Left lobe of liver (tissue), 2 donors: ENCODE data around the gene ARMC9. TPM values are rescaled to one million over a fixed set of nuclear protein-coding genes. Genes with fewer than 3 reads are reported as not detected.
"Not testable (repeated sequence)": the region's sequence is repeated elsewhere in the genome, so short reads cannot be mapped to it uniquely, and the experiment has no call there.

Source experiments
- ATAC-seq: fragments of 200-7000 bp; cut with Tn5 transposase; one replicate; pipeline ENCODE4 v1.9.1; 2020; ENCODE audit warnings: mild to moderate bottlenecking, moderate library complexity
- DNase-seq: peaks from one replicate; pipeline ENCODE4 v3.0.0-alpha.2; 2020; ENCODE audit warnings: low spot score
- total RNA-seq: library from RNA; stranded (reverse); gene quantifications from one replicate; pipeline ENCODE4 v1.2.1, GENCODE V29; 2021
- donor health status: DM: no; HTN: no; CAD: no; lungs with moderate emphysema.
- donor health status: DM: no; HTN: yes; CAD: no.

The ARMC9 gene
- total RNA-seq, 1 donor from 2014 or later, result 1.9 TPM

- DNase-seq (peak; percentile 64), ATAC-seq (peak; percentile 73)
Measured at GRCh38 chr2:231181860-231182512, 16.4 kb upstream of the ARMC9 start.

GRCh38 chr2:231182513-231182899 lies 15.9 kb upstream of the ARMC9 start:
- DNase-seq (no peak), ATAC-seq (no peak)

- ATAC-seq (no peak), DNase-seq (no peak)
Measured at GRCh38 chr2:231183851-231184250, 14.6 kb upstream of the ARMC9 start.

- ATAC-seq, result no peak
- DNase-seq, result no peak
Measured at GRCh38 chr2:231184319-231184718, 14.1 kb upstream of the ARMC9 start.

GRCh38 chr2:231185050-231185725 lies 13.2 kb upstream of the ARMC9 start:
- no peak for DNase-seq
- peak; percentile 7 for ATAC-seq

GRCh38 chr2:231185886-231186285 lies 12.5 kb upstream of the ARMC9 start:
- no peak for DNase-seq
- no peak for ATAC-seq

- ATAC-seq (no peak), DNase-seq (no peak)
Measured at GRCh38 chr2:231186325-231186724, 12.1 kb upstream of the ARMC9 start.

GRCh38 chr2:231187736-231188505 lies 10.5 kb upstream of the ARMC9 start:
- ATAC-seq (no peak), DNase-seq (no peak)

- no peak for ATAC-seq
- DNase-seq, result no peak
Measured at GRCh38 chr2:231188506-231189170, 9.8 kb upstream of the ARMC9 start.

- no peak for DNase-seq
- ATAC-seq, result no peak
Measured at GRCh38 chr2:231189171-231189530, 9.3 kb upstream of the ARMC9 start.

GRCh38 chr2:231189571-231190495 lies 8.6 kb upstream of the ARMC9 start:
- peak; percentile 55 for DNase-seq
- ATAC-seq, result peak; percentile 76

GRCh38 chr2:231190531-231191197 lies 7.8 kb upstream of the ARMC9 start:
- DNase-seq, result peak; percentile 60
- peak; percentile 74 for ATAC-seq

GRCh38 chr2:231191896-231192872 lies 6.2 kb upstream of the ARMC9 start:
- peak; percentile 58 for DNase-seq

GRCh38 chr2:231193216-231193615 lies 5.2 kb upstream of the ARMC9 start:
- ATAC-seq (no peak), DNase-seq (no peak)

More at GRCh38 chr2:231191896-231192872, 6.2 kb upstream of the ARMC9 start:
- ATAC-seq, result peak; percentile 69

- no peak for DNase-seq
- ATAC-seq, result no peak
Measured at GRCh38 chr2:231196592-231196991, 1.8 kb upstream of the ARMC9 start.

- not testable (repeated sequence) for DNase-seq, ATAC-seq
Measured at GRCh38 chr2:231197196-231197595, 1.2 kb upstream of the ARMC9 start.

GRCh38 chr2:231197706-231198290 lies 633 bp upstream of the ARMC9 start:
- no peak for ATAC-seq
- DNase-seq, result no peak

GRCh38 chr2:231199219-231199618 lies 788 bp downstream of the ARMC9 start:
- ATAC-seq (no peak), DNase-seq (no peak)
